ENCODE data around the gene GAPDHS. TPM values are rescaled to one million over a fixed set of nuclear protein-coding genes. Genes with fewer than 3 reads are reported as not detected.
A peak's percentile ranks its signal among the peaks of the same experiment; 100 is the strongest.

GAPDHS gene
- total and polyA plus RNA-seq, 2 of the 13 experiments (the other 11 are each of a cell fraction or from before 2014, with no cell fraction given): not detected

DNA sequence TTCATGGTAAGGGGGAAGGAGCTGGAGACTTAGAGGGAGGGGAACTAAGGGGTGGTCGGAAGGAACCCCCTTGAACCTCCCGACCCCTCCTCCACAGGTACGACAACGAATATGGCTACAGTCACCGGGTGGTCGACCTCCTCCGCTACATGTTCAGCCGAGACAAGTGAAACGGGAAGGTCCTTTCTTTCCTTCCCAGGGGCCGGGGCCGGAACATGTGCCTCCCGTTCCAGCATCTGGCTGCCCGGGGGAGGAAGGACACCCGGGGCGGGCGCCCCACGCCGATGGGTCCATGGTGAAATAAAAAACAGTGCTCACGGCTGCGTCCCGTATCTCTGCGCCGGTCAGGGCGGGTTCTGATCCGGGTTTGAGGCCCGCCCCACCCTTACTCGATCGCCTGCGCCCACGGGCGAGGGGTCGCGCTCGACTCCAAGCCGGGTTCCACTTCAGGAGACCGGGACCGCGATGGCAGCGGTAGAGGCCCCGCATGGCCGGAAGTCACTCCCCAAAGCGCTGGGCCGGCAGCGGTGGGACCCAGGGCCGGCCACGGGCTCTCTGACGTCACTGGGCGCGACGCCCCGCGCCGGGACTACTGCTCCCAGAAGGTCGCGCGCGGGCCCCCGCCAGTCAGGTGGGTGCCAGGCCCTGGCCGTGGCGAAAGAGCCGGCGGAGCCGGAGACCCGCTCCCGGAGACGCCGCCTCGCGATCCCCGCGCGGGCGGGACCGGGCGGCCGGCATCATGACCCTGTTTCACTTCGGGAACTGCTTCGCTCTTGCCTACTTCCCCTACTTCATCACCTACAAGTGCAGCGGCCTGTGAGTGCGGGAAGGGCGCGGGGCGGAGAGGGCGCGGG, 12.0 kb downstream of the GAPDHS start, which contains the start of gene TMEM147 (continued):
- TF ChIP-seq HOXA7 (CRISPR knock-in tag; IDR thresholded peaks at IDR 0.05) (no peak), ZNF136 (CRISPR knock-in tag; IDR thresholded peaks at IDR 0.05; ENCODE audit: low read depth) (no peak), SP1 (IDR thresholded peaks at IDR 0.05) (no peak), SP1 (CRISPR knock-in tag; IDR thresholded peaks at IDR 0.05) (peak; percentile 62; the same call in 1 of the 2 replicates), ZNF720 (CRISPR knock-in tag; IDR thresholded peaks at IDR 0.05) (no peak), ZNF652 (CRISPR knock-in tag; IDR thresholded peaks at IDR 0.05; ENCODE audit: borderline replicate concordance, low read depth) (no peak), CBX1 (IDR thresholded peaks at IDR 0.05; ENCODE audit: low read depth) (peak; percentile 26), ZNF577 (CRISPR knock-in tag; IDR thresholded peaks at IDR 0.05; ENCODE audit: borderline replicate concordance, low read depth) (no peak), ZNF10 (CRISPR knock-in tag; IDR thresholded peaks at IDR 0.05; ENCODE audit: borderline replicate concordance, low read depth) (no peak), FOXJ3 (CRISPR knock-in tag; IDR thresholded peaks at IDR 0.05; ENCODE audit: borderline replicate concordance) (no peak), ZNF775 (CRISPR knock-in tag; IDR thresholded peaks at IDR 0.05; ENCODE audit: borderline replicate concordance) (no peak), ZNF772 (CRISPR knock-in tag; IDR thresholded peaks at IDR 0.05) (peak; percentile 64; the same call in 1 of the 2 replicates), ZNF572 (CRISPR knock-in tag; IDR thresholded peaks at IDR 0.05) (peak; percentile 45; the same call in 1 of the 2 replicates), ZNF83 (CRISPR knock-in tag; IDR thresholded peaks at IDR 0.05; ENCODE audit: borderline replicate concordance) (no peak), MBNL3 (CRISPR knock-in tag; conservative IDR thresholded peaks at IDR 0.05) (no peak), TEAD3 (CRISPR knock-in tag; optimal IDR thresholded peaks at IDR 0.05; ENCODE audit: borderline replicate concordance) (peak; percentile 35), TBX3 (IDR thresholded peaks at IDR 0.05; ENCODE audit: borderline replicate concordance) (no peak), EP300 (IDR thresholded peaks at IDR 0.05; ENCODE audit: low read depth in 2 of 2, low read length in 2 of 2) (no peak), EP300 (CRISPR knock-in tag; IDR thresholded peaks at IDR 0.05; ENCODE audit: borderline replicate concordance) (peak; percentile 47; the same call in 1 of the 2 replicates)
- TF ChIP-seq, protein P1, sequence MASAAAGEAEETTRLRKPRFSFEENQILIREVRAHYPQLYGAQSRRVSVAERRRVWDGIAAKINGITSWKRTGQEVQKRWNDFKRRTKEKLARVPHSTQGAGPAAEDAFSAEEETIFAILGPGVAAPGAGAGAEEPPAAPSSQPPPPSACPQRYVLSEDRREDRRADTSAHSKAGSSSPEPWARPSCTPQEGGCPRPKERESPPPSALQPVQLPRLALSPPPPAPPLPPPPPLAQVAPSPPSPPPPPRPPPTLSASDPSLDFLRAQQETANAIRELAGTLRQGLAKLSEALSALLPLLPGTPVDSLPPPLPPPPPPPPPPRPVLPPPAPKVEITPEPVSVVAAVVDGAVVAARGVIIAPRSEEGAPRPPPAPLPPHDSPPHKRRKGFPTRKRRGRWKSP (CRISPR knock-in tag; IDR thresholded peaks at IDR 0.05): no peak
- TF ChIP-seq, protein P2, sequence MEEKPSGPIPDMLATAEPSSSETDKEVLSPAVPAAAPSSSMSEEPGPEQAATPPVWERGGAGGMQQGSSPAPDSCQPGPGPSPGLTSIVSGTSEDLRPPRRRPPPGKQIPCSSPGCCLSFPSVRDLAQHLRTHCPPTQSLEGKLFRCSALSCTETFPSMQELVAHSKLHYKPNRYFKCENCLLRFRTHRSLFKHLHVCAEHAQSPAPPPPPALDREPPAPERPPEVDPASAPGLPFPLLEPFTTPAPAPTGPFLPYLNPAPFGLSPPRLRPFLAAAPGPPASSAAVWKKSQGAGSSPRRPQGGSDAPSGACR (CRISPR knock-in tag; IDR thresholded peaks at IDR 0.05): no peak
- TF ChIP-seq, protein P3, sequence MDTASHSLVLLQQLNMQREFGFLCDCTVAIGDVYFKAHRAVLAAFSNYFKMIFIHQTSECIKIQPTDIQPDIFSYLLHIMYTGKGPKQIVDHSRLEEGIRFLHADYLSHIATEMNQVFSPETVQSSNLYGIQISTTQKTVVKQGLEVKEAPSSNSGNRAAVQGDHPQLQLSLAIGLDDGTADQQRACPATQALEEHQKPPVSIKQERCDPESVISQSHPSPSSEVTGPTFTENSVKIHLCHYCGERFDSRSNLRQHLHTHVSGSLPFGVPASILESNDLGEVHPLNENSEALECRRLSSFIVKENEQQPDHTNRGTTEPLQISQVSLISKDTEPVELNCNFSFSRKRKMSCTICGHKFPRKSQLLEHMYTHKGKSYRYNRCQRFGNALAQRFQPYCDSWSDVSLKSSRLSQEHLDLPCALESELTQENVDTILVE (CRISPR knock-in tag; IDR thresholded peaks at IDR 0.05): peak; percentile 20; the same call in 1 of the 2 replicates
- TF ChIP-seq, protein P4, sequence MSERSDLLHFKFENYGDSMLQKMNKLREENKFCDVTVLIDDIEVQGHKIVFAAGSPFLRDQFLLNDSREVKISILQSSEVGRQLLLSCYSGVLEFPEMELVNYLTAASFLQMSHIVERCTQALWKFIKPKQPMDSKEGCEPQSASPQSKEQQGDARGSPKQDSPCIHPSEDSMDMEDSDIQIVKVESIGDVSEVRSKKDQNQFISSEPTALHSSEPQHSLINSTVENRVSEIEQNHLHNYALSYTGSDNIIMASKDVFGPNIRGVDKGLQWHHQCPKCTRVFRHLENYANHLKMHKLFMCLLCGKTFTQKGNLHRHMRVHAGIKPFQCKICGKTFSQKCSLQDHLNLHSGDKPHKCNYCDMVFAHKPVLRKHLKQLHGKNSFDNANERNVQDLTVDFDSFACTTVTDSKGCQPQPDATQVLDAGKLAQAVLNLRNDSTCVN (CRISPR knock-in tag; IDR thresholded peaks at IDR 0.05; ENCODE audit: borderline replicate concordance): no peak
- TF ChIP-seq, protein P5, sequence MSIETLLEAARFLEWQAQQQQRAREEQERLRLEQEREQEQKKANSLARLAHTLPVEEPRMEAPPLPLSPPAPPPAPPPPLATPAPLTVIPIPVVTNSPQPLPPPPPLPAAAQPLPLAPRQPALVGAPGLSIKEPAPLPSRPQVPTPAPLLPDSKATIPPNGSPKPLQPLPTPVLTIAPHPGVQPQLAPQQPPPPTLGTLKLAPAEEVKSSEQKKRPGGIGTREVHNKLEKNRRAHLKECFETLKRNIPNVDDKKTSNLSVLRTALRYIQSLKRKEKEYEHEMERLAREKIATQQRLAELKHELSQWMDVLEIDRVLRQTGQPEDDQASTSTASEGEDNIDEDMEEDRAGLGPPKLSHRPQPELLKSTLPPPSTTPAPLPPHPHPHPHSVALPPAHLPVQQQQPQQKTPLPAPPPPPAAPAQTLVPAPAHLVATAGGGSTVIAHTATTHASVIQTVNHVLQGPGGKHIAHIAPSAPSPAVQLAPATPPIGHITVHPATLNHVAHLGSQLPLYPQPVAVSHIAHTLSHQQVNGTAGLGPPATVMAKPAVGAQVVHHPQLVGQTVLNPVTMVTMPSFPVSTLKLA (IDR thresholded peaks at IDR 0.05): 0 out of 2 replicates have a peak, but pooled peaks have one; percentile 4
- TF ChIP-seq, protein P6, sequence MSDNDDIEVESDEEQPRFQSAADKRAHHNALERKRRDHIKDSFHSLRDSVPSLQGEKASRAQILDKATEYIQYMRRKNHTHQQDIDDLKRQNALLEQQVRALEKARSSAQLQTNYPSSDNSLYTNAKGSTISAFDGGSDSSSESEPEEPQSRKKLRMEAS (IDR thresholded peaks at IDR 0.05): peak; percentile 73
